HCT116 (cell line): Measurements from ENCODE around the gene HBP1. TPM values are rescaled to one million over a fixed set of nuclear protein-coding genes. Genes with fewer than 3 reads are reported as not detected.

Experiments
- ATAC-seq: fragments of 200-7000 bp; cut with Tn5 transposase; 2 replicates; pipeline ENCODE4 v1.9.1; 2020; ENCODE audit warnings: mild to moderate bottlenecking, moderate library complexity
- BruUV-seq: library from RNA; stranded (reverse); fragments of 400-500 nt; replicated peaks from 2 replicates; lab custom pipeline; 2021; lab: Mats Ljungman, UMichigan
- CTCF ChIA-PET: fragments of 300-600 bp; sonication (Branson Sonifier 250); formaldehyde crosslinking; loops from one replicate; lab custom pipeline; 2021; ENCODE audit warnings: antibody characterized with exemption; lab: Charles Lee
- POLR2A ChIA-PET: fragments of 300-600, 350-600 bp; sonication (Branson Sonifier 250); formaldehyde crosslinking; loops from one replicate; lab custom pipeline; 2021; ENCODE audit warnings: antibody characterized with exemption; lab: Charles Lee
- RAD21 ChIA-PET, 2 experiments: fragments of 300-600 bp; sonication (Branson Sonifier 250); formaldehyde crosslinking; loops; one replicate each; lab custom pipeline; 2023; ENCODE audit warnings: low total read pairs in 2 of 2; ENCODE audit not compliant: uncharacterized antibody in 2 of 2, unreplicated experiment in 2 of 2, low non-redundant PET in 1 of 2; lab: Charles Lee
- DNase-seq: peaks from one replicate; pipeline ENCODE4 v3.0.0-alpha.2; 2010; ENCODE audit warnings: low read depth, low spot score
- H2AFZ ChIP-seq: fragments of 200-600 bp; shearing (Covaris generic), sonication (generic); 2 replicates; pipeline ENCODE4 v1.6.1; 2017; ENCODE audit warnings: low read depth, mixed run types, mixed read lengths, antibody characterized with exemption, low read length; ENCODE audit not compliant: poor library complexity, severe bottlenecking
- H3K27ac ChIP-seq: 2 replicates; pipeline ENCODE4 v1.5.1; 2012; ENCODE audit warnings: low read depth, low read length
- H3K27me3 ChIP-seq: fragments of 200-600 bp; sonication (generic); 2 replicates; pipeline ENCODE4 v1.6.1; 2016; ENCODE audit warnings: mixed run types, low read length, mixed read lengths; ENCODE audit not compliant: insufficient read depth
- H3K36me3 ChIP-seq, 2 experiments: fragments of 200-500 bp in 1 of 2; fragments of 200-600 bp in 1 of 2; sonication (Bioruptor generic) in 1 of 2; sonication (generic) in 1 of 2; 2 replicates each; pipeline versions ENCODE4 v1.5.1 to v1.6.1; 2014 to 2016; ENCODE audit warnings: low read length in 2 of 2, inconsistent platforms in 1 of 2, mixed read lengths in 1 of 2, mixed run types in 1 of 2; ENCODE audit not compliant: insufficient read depth in 2 of 2, control insufficient read depth in 1 of 2
- H3K4me1 ChIP-seq, 2 experiments: fragments of 200-600 bp in 1 of 2; sonication (generic) in 1 of 2; 2 replicates each; pipeline versions ENCODE4 v1.5.1 to v1.6.1; 2012 to 2017; ENCODE audit warnings: low read length in 2 of 2, inconsistent platforms in 1 of 2, mild to moderate bottlenecking in 1 of 2, mixed read lengths in 1 of 2, mixed run types in 1 of 2, moderate library complexity in 1 of 2; ENCODE audit not compliant: insufficient read depth in 2 of 2, control insufficient read depth in 1 of 2
- H3K4me2 ChIP-seq: fragments of 200-600 bp; sonication (generic); 2 replicates; pipeline ENCODE4 v1.6.1; 2017; ENCODE audit warnings: mixed run types, low read length, mixed read lengths
- H3K4me3 ChIP-seq, 2 experiments: fragments of 200-600 bp in 1 of 2; sonication (generic) in 1 of 2; replicated peaks in 1 of 2; 2 replicates each; pipeline ENCODE4 v1.5.1; 2011 to 2016; ENCODE audit warnings: low read length in 2 of 2, control low read depth in 1 of 2, low read depth in 1 of 2, mild to moderate bottlenecking in 1 of 2, mixed read lengths in 1 of 2, mixed run types in 1 of 2
- H3K79me2 ChIP-seq: fragments of 200-600 bp; sonication (generic); 2 replicates; pipeline ENCODE4 v1.6.1; 2017; ENCODE audit warnings: mild to moderate bottlenecking, mixed run types, low read length, moderate library complexity, mixed read lengths; ENCODE audit not compliant: insufficient read depth
- H3K9ac ChIP-seq: fragments of 200-600 bp; sonication (generic); 2 replicates; pipeline ENCODE4 v1.6.1; 2016; ENCODE audit warnings: low read length, mixed read lengths
- H3K9me2 ChIP-seq: fragments of 200-600 bp; sonication (generic), shearing (Covaris generic); 2 replicates; pipeline ENCODE4 v1.6.1; 2017; ENCODE audit warnings: mixed run types, mild to moderate bottlenecking, moderate library complexity; ENCODE audit not compliant: insufficient read depth
- H3K9me3 ChIP-seq, 2 experiments: fragments of 200-500 bp in 1 of 2; fragments of 200-600 bp in 1 of 2; sonication (Bioruptor generic) in 1 of 2; sonication (generic) in 1 of 2; 2 replicates each; pipeline ENCODE4 v1.6.1; 2014 to 2017; ENCODE audit warnings: low read length in 2 of 2, mixed read lengths in 2 of 2, inconsistent platforms in 1 of 2, low read depth in 1 of 2, mild to moderate bottlenecking in 1 of 2, mixed run types in 1 of 2, moderate library complexity in 1 of 2; ENCODE audit not compliant: control insufficient read depth in 1 of 2, insufficient read depth in 1 of 2
- H4K20me1 ChIP-seq: fragments of 200-600 bp; sonication (generic), shearing (Covaris generic); 2 replicates; pipeline ENCODE4 v1.6.1; 2017; ENCODE audit warnings: mixed run types, mild to moderate bottlenecking, moderate library complexity; ENCODE audit not compliant: insufficient read depth
- ATF3 ChIP-seq: IDR thresholded peaks from 2 replicates; pipeline ENCODE4 v1.6.1; 2012
- CBX3 ChIP-seq: IDR thresholded peaks from 2 replicates; pipeline ENCODE4 v1.6.1; 2012; ENCODE audit warnings: low read depth
- CEBPB ChIP-seq: IDR thresholded peaks from 2 replicates; pipeline ENCODE4 v1.6.1; 2012; ENCODE audit warnings: low read depth
- EZH2phosphoT487 ChIP-seq: fragments of 200-600 bp; IDR thresholded peaks from 2 replicates; pipeline ENCODE4 v1.6.1; 2018; ENCODE audit warnings: antibody characterized with exemption, borderline replicate concordance
- FOSL1 ChIP-seq: IDR thresholded peaks from 2 replicates; pipeline ENCODE4 v1.6.1; 2012; ENCODE audit warnings: low read depth
- JUND ChIP-seq: IDR thresholded peaks from 2 replicates; pipeline ENCODE4 v1.6.1; 2012
- MAX ChIP-seq: IDR thresholded peaks from 2 replicates; pipeline ENCODE4 v1.6.1; 2012
- POLR2A ChIP-seq: IDR thresholded peaks from 2 replicates; pipeline ENCODE4 v1.7.0; 2011; ENCODE audit warnings: borderline replicate concordance; ENCODE audit not compliant: insufficient read depth, insufficient read length; ENCODE audit errors: extremely low read depth
- RAD21 ChIP-seq: IDR thresholded peaks from 2 replicates; pipeline ENCODE4 v1.6.1; 2012; ENCODE audit warnings: low read depth, mild to moderate bottlenecking
- SP1 ChIP-seq: IDR thresholded peaks from 2 replicates; pipeline ENCODE4 v1.6.1; 2012; ENCODE audit warnings: low read depth
- SRF ChIP-seq: IDR thresholded peaks from 2 replicates; pipeline ENCODE4 v1.6.1; 2012; ENCODE audit warnings: low read depth
- TCF7L2 ChIP-seq: IDR thresholded peaks from 2 replicates; pipeline ENCODE4 v1.7.0; 2011; ENCODE audit warnings: borderline replicate concordance, inconsistent platforms; ENCODE audit not compliant: insufficient read depth, insufficient read length; ENCODE audit errors: extremely low read depth
- ZFX ChIP-seq: fragments of 450-650 bp; IDR thresholded peaks from 2 replicates; pipeline ENCODE4 v1.6.1; 2017
- intact Hi-C: fragments of 100-400 bp; cut with micrococcal nuclease; formaldehyde crosslinking; loops from 2 replicates; pipeline ENCODE4 v1.10.0; 2022
- total RNA-seq: library from RNA; stranded (reverse); gene quantifications from one replicate; pipeline ENCODE4 v1.2.1, GENCODE V29; 2021; ENCODE audit not compliant: unreplicated experiment
- TF ChIP-seq, protein P1 (sequence below), 3 experiments: fragments of 200-600 bp in 1 of 3; sonication (generic) in 1 of 3; IDR thresholded peaks in 2 of 3; conservative IDR thresholded peaks in 1 of 3; 2 replicates each; pipeline ENCODE4 v1.5.1; 2012 to 2017; ENCODE audit warnings: low read depth in 2 of 3, low read length in 2 of 3, antibody characterized with exemption in 1 of 3, borderline replicate concordance in 1 of 3, control low read depth in 1 of 3, mild to moderate bottlenecking in 1 of 3, mixed read lengths in 1 of 3, mixed run types in 1 of 3, moderate library complexity in 1 of 3; ENCODE audit not compliant: insufficient read depth in 1 of 3
- TF ChIP-seq, protein P2 (sequence below): IDR thresholded peaks from 2 replicates; pipeline ENCODE4 v1.6.1; 2012; ENCODE audit warnings: low read depth

Gene HBP1
- total RNA-seq, 1 experiment from 2014 or later = 24.3 TPM

- DNase-seq = no peak
- Histone ChIP-seq H3K27me3 (no peaks in the 10 kb centered on the region), H4K20me1 (no peaks in the 10 kb centered on the region), H3K36me3 (no peaks in the 10 kb centered on the region), H3K4me1 (peaks cover 2 to 17% of the 10 kb centered on the region in 2 experiments; a peak in 3 of 4 replicates), H3K79me2 (no peaks in the 10 kb centered on the region), H2AFZ (no peak overlapping the region), H3K9ac (no peak overlapping the region), H3K9me2 (no peaks in the 10 kb centered on the region), H3K4me2 (no peak overlapping the region), H3K27ac (no peak overlapping the region), H3K9me3 (no peaks in the 10 kb centered on the region), H3K4me3 (no peak overlapping the region)
- intact Hi-C loops = loop anchor here (10.0 kb wide), 1 partner anchor 604 kb away; no protein-coding TSS in a partner anchor
- CTCF ChIA-PET = interaction anchor here (0.9 to 6.8 kb wide), 6 partner anchors 17 to 731 kb away, joined by 4 to 124 read pairs (median 6); partner anchors contain the start of gene HBP1
- ATAC-seq = no peak
- RAD21 ChIA-PET = no interaction called here
- BruUV-seq = no TSS peak
- TF ChIP-seq, protein P1, sequence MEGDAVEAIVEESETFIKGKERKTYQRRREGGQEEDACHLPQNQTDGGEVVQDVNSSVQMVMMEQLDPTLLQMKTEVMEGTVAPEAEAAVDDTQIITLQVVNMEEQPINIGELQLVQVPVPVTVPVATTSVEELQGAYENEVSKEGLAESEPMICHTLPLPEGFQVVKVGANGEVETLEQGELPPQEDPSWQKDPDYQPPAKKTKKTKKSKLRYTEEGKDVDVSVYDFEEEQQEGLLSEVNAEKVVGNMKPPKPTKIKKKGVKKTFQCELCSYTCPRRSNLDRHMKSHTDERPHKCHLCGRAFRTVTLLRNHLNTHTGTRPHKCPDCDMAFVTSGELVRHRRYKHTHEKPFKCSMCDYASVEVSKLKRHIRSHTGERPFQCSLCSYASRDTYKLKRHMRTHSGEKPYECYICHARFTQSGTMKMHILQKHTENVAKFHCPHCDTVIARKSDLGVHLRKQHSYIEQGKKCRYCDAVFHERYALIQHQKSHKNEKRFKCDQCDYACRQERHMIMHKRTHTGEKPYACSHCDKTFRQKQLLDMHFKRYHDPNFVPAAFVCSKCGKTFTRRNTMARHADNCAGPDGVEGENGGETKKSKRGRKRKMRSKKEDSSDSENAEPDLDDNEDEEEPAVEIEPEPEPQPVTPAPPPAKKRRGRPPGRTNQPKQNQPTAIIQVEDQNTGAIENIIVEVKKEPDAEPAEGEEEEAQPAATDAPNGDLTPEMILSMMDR (IDR thresholded peaks at IDR 0.05 in 2 of 3, conservative IDR thresholded peaks at IDR 0.05 in 1 of 3; ENCODE audit: borderline replicate concordance in 1 of 3, insufficient read depth in 1 of 3, low read depth in 2 of 3, low read length in 2 of 3) = no peak
- POLR2A ChIA-PET = interaction anchor here (1.3 kb wide), 1 partner anchor 20 kb away, joined by 4 read pairs; the partner anchor contains the start of gene HBP1
Measured at GRCh38 chr7:107148721-107149120, 20.1 kb upstream of the HBP1 start.

DNA sequence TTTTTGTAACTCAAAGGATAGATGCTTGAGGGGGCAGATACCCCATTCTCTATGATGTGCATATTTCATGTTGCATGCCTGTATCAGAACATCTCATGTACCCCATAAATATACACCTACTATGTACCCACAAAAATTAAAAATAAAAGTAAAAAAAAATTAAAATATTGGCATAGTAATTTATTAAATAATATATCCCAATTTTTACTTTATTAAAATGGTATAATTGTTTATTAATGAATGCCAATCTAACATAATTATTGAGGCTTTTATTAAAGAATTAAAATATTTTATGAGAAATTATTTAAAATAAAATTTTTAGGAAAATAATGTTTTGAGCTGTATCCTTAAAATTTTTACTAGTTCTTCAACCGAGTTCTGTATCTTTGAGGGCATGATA is 18.9 kb upstream of the HBP1 start:
- Histone ChIP-seq H4K20me1 (no peaks in the 10 kb centered on the region), H3K4me1 (peaks cover 2 to 17% of the 10 kb centered on the region in 2 experiments; a peak in 3 of 4 replicates), H3K9me2 (no peaks in the 10 kb centered on the region), H3K9me3 (no peaks in the 10 kb centered on the region), H2AFZ (no peak overlapping the region), H3K9ac (no peak overlapping the region), H3K36me3 (no peaks in the 10 kb centered on the region), H3K4me2 (no peak overlapping the region), H3K4me3 (no peak overlapping the region), H3K27ac (no peak overlapping the region), H3K79me2 (no peaks in the 10 kb centered on the region), H3K27me3 (no peaks in the 10 kb centered on the region)
- POLR2A ChIA-PET = interaction anchor here (1.4 kb wide), 1 partner anchor 19 kb away, joined by 5 read pairs; the partner anchor contains the start of gene HBP1
- CTCF ChIA-PET = interaction anchor here (0.7 to 6.8 kb wide), 15 partner anchors 10 to 973 kb away, joined by 3 to 124 read pairs (median 4); partner anchors contain the start of gene HBP1
- ATAC-seq (no peak), DNase-seq (no peak)
- intact Hi-C loops = loop anchor here (1.0 to 10.0 kb wide), 3 partner anchors 357 to 973 kb away; no protein-coding TSS in a partner anchor
- BruUV-seq = no TSS peak
- RAD21 ChIA-PET = interaction anchor here in 1 of 2 experiments (1.5 kb wide), 1 partner anchor 203 kb away, joined by 12 read pairs; no protein-coding TSS in a partner anchor
- TF ChIP-seq EZH2phosphoT487 (no peak), SRF (no peak), SP1 (no peak), TCF7L2 (no peak), CBX3 (no peak), JUND (no peak), ATF3 (no peak), FOSL1 (no peak), RAD21 (no peak), CEBPB (no peak), POLR2A (no peak), ZFX (no peak), MAX (no peak)
- TF ChIP-seq, protein P2, sequence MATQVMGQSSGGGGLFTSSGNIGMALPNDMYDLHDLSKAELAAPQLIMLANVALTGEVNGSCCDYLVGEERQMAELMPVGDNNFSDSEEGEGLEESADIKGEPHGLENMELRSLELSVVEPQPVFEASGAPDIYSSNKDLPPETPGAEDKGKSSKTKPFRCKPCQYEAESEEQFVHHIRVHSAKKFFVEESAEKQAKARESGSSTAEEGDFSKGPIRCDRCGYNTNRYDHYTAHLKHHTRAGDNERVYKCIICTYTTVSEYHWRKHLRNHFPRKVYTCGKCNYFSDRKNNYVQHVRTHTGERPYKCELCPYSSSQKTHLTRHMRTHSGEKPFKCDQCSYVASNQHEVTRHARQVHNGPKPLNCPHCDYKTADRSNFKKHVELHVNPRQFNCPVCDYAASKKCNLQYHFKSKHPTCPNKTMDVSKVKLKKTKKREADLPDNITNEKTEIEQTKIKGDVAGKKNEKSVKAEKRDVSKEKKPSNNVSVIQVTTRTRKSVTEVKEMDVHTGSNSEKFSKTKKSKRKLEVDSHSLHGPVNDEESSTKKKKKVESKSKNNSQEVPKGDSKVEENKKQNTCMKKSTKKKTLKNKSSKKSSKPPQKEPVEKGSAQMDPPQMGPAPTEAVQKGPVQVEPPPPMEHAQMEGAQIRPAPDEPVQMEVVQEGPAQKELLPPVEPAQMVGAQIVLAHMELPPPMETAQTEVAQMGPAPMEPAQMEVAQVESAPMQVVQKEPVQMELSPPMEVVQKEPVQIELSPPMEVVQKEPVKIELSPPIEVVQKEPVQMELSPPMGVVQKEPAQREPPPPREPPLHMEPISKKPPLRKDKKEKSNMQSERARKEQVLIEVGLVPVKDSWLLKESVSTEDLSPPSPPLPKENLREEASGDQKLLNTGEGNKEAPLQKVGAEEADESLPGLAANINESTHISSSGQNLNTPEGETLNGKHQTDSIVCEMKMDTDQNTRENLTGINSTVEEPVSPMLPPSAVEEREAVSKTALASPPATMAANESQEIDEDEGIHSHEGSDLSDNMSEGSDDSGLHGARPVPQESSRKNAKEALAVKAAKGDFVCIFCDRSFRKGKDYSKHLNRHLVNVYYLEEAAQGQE = no peak
